HL-60 (cell line): ENCODE data around the gene ANKS1B.

Source experiments
- DNase-seq, 2 experiments: peaks; one replicate each; pipeline ENCODE4 v3.0.0-alpha.2; 2010 to 2020; ENCODE audit warnings: low read depth in 1 of 2, low spot score in 1 of 2
- H3K27ac ChIP-seq: fragments of 250-450 bp; sonication (Bioruptor Pico); replicated peaks from 2 replicates; pipeline ENCODE4 v1.5.1; 2020; ENCODE audit warnings: mild to moderate bottlenecking, moderate library complexity
- H3K27me3 ChIP-seq: fragments of 250-450 bp; sonication (Bioruptor Pico); 2 replicates; pipeline ENCODE4 v1.5.1; 2021; ENCODE audit warnings: mild to moderate bottlenecking, moderate library complexity; ENCODE audit not compliant: insufficient read depth, poor library complexity, severe bottlenecking
- H3K4me3 ChIP-seq: replicated peaks from 2 replicates; pipeline ENCODE4 v1.5.1; 2011; ENCODE audit warnings: mild to moderate bottlenecking, control low read depth, low read length; ENCODE audit not compliant: insufficient read depth
- GABPA ChIP-seq: IDR thresholded peaks from 2 replicates; pipeline ENCODE4 v1.6.1; 2012; ENCODE audit warnings: low read depth
- POLR2AphosphoS5 ChIP-seq: IDR thresholded peaks from 2 replicates; pipeline ENCODE4 v1.6.1; 2012; ENCODE audit warnings: low read depth
- SPI1 ChIP-seq: IDR thresholded peaks from 2 replicates; pipeline ENCODE4 v1.6.1; 2012; ENCODE audit warnings: low read depth, mild to moderate bottlenecking, borderline replicate concordance
- TF ChIP-seq, protein P1 (sequence below): IDR thresholded peaks from 2 replicates; pipeline ENCODE4 v1.6.1; 2012; ENCODE audit warnings: low read depth; ENCODE audit not compliant: insufficient replicate concordance
- TF ChIP-seq, protein P2 (sequence below): IDR thresholded peaks from one replicate; pipeline ENCODE4 v1.5.1; 2011; ENCODE audit warnings: low read length, control low read depth, inconsistent platforms; ENCODE audit not compliant: insufficient read depth

ANKS1B gene

GRCh38 chr12:98864363-98864762, 1120.4 kb downstream of the ANKS1B start:
- no peaks in the 10 kb centered on the region for H3K27me3 ChIP-seq
- H3K27ac ChIP-seq: no peak overlapping the region
- TF ChIP-seq, protein P1, sequence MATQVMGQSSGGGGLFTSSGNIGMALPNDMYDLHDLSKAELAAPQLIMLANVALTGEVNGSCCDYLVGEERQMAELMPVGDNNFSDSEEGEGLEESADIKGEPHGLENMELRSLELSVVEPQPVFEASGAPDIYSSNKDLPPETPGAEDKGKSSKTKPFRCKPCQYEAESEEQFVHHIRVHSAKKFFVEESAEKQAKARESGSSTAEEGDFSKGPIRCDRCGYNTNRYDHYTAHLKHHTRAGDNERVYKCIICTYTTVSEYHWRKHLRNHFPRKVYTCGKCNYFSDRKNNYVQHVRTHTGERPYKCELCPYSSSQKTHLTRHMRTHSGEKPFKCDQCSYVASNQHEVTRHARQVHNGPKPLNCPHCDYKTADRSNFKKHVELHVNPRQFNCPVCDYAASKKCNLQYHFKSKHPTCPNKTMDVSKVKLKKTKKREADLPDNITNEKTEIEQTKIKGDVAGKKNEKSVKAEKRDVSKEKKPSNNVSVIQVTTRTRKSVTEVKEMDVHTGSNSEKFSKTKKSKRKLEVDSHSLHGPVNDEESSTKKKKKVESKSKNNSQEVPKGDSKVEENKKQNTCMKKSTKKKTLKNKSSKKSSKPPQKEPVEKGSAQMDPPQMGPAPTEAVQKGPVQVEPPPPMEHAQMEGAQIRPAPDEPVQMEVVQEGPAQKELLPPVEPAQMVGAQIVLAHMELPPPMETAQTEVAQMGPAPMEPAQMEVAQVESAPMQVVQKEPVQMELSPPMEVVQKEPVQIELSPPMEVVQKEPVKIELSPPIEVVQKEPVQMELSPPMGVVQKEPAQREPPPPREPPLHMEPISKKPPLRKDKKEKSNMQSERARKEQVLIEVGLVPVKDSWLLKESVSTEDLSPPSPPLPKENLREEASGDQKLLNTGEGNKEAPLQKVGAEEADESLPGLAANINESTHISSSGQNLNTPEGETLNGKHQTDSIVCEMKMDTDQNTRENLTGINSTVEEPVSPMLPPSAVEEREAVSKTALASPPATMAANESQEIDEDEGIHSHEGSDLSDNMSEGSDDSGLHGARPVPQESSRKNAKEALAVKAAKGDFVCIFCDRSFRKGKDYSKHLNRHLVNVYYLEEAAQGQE: no peak
- no peak for TF ChIP-seq GABPA
- H3K4me3 ChIP-seq: no peak overlapping the region
- DNase-seq: no peak

DNA sequence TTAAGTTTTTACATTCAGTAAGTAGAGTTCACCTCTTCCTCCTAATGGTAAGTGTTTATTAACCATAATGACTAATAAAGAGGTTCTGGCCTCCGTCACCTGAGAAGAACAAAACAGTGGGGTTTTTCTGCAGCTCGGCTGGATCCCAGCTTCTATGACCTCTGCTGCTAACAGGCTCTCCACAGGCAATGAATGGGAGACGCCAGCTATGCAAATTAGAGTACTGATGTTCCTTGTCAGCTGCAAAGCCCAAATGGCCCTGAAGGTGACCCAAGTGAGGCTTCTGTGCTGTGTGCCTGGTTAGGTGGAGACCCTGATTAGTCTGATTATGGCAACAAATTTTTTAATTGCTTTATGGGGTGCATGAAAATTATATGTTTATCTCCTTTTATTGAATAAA, 1121.6 kb downstream of the ANKS1B start:
- H3K27ac ChIP-seq: no peak overlapping the region
- no peaks in the 10 kb centered on the region for H3K27me3 ChIP-seq
- H3K4me3 ChIP-seq: no peak overlapping the region
- no peak for DNase-seq
- TF ChIP-seq GABPA (no peak), SPI1 (no peak), POLR2AphosphoS5 (no peak)
- TF ChIP-seq, protein P2, sequence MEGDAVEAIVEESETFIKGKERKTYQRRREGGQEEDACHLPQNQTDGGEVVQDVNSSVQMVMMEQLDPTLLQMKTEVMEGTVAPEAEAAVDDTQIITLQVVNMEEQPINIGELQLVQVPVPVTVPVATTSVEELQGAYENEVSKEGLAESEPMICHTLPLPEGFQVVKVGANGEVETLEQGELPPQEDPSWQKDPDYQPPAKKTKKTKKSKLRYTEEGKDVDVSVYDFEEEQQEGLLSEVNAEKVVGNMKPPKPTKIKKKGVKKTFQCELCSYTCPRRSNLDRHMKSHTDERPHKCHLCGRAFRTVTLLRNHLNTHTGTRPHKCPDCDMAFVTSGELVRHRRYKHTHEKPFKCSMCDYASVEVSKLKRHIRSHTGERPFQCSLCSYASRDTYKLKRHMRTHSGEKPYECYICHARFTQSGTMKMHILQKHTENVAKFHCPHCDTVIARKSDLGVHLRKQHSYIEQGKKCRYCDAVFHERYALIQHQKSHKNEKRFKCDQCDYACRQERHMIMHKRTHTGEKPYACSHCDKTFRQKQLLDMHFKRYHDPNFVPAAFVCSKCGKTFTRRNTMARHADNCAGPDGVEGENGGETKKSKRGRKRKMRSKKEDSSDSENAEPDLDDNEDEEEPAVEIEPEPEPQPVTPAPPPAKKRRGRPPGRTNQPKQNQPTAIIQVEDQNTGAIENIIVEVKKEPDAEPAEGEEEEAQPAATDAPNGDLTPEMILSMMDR: no peak
- TF ChIP-seq, protein P1: no peak

DNA sequence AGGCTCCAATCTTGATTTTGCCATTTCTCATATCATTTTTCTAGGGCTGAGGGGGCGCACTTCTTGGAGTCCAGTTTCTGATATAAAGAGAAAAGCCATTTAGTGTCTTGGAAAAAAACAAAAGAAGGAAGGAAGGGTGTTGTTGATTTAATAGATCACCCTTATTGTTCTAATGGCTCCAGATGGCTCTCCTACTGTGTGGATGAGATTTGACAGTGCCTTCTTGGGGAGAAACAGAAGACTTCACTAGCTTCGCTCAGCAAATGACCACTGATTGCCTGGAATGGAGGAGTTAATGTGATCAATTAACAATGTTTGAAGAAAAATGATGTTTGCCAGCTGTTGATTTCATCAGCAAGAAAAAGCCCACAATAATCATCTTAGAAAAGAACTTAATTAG, 1123.5 kb downstream of the ANKS1B start:
- Histone ChIP-seq H3K4me3 (no peak overlapping the region), H3K27me3 (no peaks in the 10 kb centered on the region), H3K27ac (no peak overlapping the region)
- no peak for TF ChIP-seq SPI1
- TF ChIP-seq, protein P1: no peak
- no peak for DNase-seq

GRCh38 chr12:98856897-98857540, 1127.7 kb downstream of the ANKS1B start:
- Histone ChIP-seq H3K27me3 (no peaks in the 10 kb centered on the region), H3K4me3 (no peak overlapping the region), H3K27ac (no peak overlapping the region)
- TF ChIP-seq, protein P1: no peak
- TF ChIP-seq, protein P2: no peak
- TF ChIP-seq GABPA: no peak
- no peak for TF ChIP-seq SPI1
- no peak for TF ChIP-seq POLR2AphosphoS5
- no peak for DNase-seq
